BE2C (cell line): ENCODE measurements around the gene CCDC60.

Experiments
- DNase-seq: peaks from one replicate; pipeline ENCODE4 v3.0.0-alpha.2; 2020
- H3K27me3 ChIP-seq: fragments of 250-450 bp; sonication (Bioruptor Pico); 2 replicates; pipeline ENCODE4 v1.5.1; 2020; ENCODE audit warnings: mild to moderate bottlenecking
- H3K36me3 ChIP-seq: fragments of 250-450 bp; sonication (Bioruptor Pico); 2 replicates; pipeline ENCODE4 v1.5.1; 2020; ENCODE audit warnings: mild to moderate bottlenecking
- H3K4me1 ChIP-seq: fragments of 250-450 bp; sonication (Bioruptor Pico); 2 replicates; pipeline ENCODE4 v1.5.1; 2020
- H3K4me3 ChIP-seq: 2 replicates; pipeline ENCODE4 v1.5.1; 2011; ENCODE audit warnings: low read depth, low read length
- H3K9me3 ChIP-seq: fragments of 250-450 bp; sonication (Bioruptor Pico); 2 replicates; pipeline ENCODE4 v1.5.1; 2020
- CTCF ChIP-seq: IDR thresholded peaks from 2 replicates; pipeline ENCODE4 v1.5.1; 2012; ENCODE audit warnings: mild to moderate bottlenecking, low read depth, low read length

The CCDC60 gene

GRCh38 chr12:119383206-119383605 lies 48.7 kb downstream of the CCDC60 start:
- Histone ChIP-seq H3K27me3 (peaks cover 4% of the 10 kb centered on the region; the same call in 1 of the 2 replicates), H3K4me3 (no peak overlapping the region), H3K4me1 (peaks cover 7% of the 10 kb centered on the region; the same call in 1 of the 2 replicates), H3K9me3 (no peaks in the 10 kb centered on the region), H3K36me3 (no peaks in the 10 kb centered on the region)
- no peak for TF ChIP-seq CTCF
- no peak for DNase-seq

- no peak for DNase-seq
These were observed 49.8 kb downstream of the CCDC60 start for GRCh38 chr12:119384340-119384739.

GRCh38 chr12:119385659-119386058 lies 51.1 kb downstream of the CCDC60 start:
- H3K27me3 ChIP-seq: peaks cover 4% of the 10 kb centered on the region; the same call in 1 of the 2 replicates
- H3K9me3 ChIP-seq: no peaks in the 10 kb centered on the region
- peaks cover 7% of the 10 kb centered on the region; the same call in 1 of the 2 replicates for H3K4me1 ChIP-seq
- no peak overlapping the region for H3K4me3 ChIP-seq
- DNase-seq: no peak
- H3K36me3 ChIP-seq: no peaks in the 10 kb centered on the region
- TF ChIP-seq CTCF: no peak

More at GRCh38 chr12:119384340-119384739, 49.8 kb downstream of the CCDC60 start:
- Histone ChIP-seq H3K9me3 (no peaks in the 10 kb centered on the region), H3K27me3 (peaks cover 4% of the 10 kb centered on the region; the same call in 1 of the 2 replicates), H3K4me1 (peaks cover 7% of the 10 kb centered on the region; the same call in 1 of the 2 replicates), H3K36me3 (no peaks in the 10 kb centered on the region), H3K4me3 (no peak overlapping the region)
- TF ChIP-seq CTCF: no peak

GRCh38 chr12:119389687-119390086 lies 55.2 kb downstream of the CCDC60 start:
- no peaks in the 10 kb centered on the region for H3K36me3 ChIP-seq
- H3K27me3 ChIP-seq: peaks cover 4% of the 10 kb centered on the region; the same call in 1 of the 2 replicates
- DNase-seq: no peak
- no peak overlapping the region for H3K4me3 ChIP-seq
- no peak for TF ChIP-seq CTCF
- H3K4me1 ChIP-seq: peaks cover 5% of the 10 kb centered on the region; the same call in 1 of the 2 replicates
- no peaks in the 10 kb centered on the region; the same call in 1 of the 2 replicates for H3K9me3 ChIP-seq

- TF ChIP-seq CTCF: no peak
- H3K9me3 ChIP-seq: no peaks in the 10 kb centered on the region; the same call in 1 of the 2 replicates
- H3K27me3 ChIP-seq: peaks cover 4% of the 10 kb centered on the region; the same call in 1 of the 2 replicates
- no peaks in the 10 kb centered on the region for H3K36me3 ChIP-seq
- no peaks in the 10 kb centered on the region for H3K4me1 ChIP-seq
- no peak overlapping the region for H3K4me3 ChIP-seq
- no peak for DNase-seq
These were observed 57.1 kb downstream of the CCDC60 start for GRCh38 chr12:119391673-119392072.

- no peaks in the 10 kb centered on the region for H3K4me1 ChIP-seq
- H3K4me3 ChIP-seq: no peak overlapping the region
- DNase-seq: no peak
- H3K36me3 ChIP-seq: no peaks in the 10 kb centered on the region
- TF ChIP-seq CTCF: no peak
- no peaks in the 10 kb centered on the region; the same call in 1 of the 2 replicates for H3K9me3 ChIP-seq
- H3K27me3 ChIP-seq: no peaks in the 10 kb centered on the region; the same call in 1 of the 2 replicates
These were observed 59.1 kb downstream of the CCDC60 start for GRCh38 chr12:119393677-119394076.
